Eye (tissue), 1 donor: Measurements from ENCODE around the gene KLHL17.
"Not testable (repeated sequence)": the region's sequence is repeated elsewhere in the genome, so short reads cannot be mapped to it uniquely, and the experiment has no call there.

Experiments
- DNase-seq: peaks from one replicate; pipeline ENCODE4 v3.0.0-alpha.2; 2015

Gene KLHL17

DNA sequence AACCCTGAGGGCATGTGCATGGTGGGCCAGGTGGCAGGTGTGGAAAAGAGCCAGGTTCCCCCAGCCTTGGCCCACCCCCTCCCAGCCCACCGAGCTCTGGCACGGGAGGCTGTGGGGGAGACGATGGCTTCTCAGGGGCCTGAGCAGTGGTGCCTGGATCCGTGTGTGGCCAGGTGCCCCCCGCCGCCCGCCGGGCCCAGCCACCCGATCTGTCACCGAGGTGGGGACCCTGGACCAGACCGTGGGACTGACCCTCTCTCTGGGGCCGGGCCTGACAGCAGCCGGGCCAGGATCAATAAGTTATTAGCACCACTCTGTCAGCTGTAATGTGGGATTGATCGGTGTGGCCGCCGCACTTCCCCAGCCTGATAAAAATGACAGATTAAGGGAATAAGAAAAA lies 22.9 kb upstream of the KLHL17 start:
- peak; percentile 24 for DNase-seq

DNA sequence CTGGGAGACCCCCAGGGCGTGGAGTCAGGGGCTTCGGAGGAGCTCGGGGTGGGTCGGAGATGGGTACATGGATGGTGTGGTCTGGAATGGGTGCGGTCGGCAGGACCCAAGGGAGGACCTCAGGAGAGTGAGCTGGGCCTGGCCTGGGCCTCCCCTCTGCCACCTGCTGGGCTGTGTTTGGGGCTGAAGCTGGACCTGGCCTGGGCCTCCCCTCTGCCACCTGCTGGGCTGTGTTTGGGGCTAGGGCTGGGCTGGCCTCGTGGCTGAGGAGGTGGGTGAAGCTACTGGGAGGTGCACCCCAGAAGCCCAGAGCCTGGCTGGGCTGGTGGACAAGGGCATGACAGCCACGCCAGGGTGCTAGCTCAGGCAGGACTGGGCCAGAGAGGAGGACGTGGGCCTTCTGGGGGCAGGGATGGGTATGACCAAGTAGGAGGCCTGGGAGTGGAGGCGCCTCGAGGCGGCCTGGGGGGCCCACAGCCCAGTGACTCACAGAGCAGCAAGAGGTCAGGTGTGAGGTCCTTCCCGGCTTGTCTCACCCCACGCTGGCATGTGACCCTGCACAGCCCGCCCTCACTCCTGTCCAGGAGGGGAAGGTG lies 22.2 kb upstream of the KLHL17 start:
- DNase-seq: peak; percentile 26

DNA sequence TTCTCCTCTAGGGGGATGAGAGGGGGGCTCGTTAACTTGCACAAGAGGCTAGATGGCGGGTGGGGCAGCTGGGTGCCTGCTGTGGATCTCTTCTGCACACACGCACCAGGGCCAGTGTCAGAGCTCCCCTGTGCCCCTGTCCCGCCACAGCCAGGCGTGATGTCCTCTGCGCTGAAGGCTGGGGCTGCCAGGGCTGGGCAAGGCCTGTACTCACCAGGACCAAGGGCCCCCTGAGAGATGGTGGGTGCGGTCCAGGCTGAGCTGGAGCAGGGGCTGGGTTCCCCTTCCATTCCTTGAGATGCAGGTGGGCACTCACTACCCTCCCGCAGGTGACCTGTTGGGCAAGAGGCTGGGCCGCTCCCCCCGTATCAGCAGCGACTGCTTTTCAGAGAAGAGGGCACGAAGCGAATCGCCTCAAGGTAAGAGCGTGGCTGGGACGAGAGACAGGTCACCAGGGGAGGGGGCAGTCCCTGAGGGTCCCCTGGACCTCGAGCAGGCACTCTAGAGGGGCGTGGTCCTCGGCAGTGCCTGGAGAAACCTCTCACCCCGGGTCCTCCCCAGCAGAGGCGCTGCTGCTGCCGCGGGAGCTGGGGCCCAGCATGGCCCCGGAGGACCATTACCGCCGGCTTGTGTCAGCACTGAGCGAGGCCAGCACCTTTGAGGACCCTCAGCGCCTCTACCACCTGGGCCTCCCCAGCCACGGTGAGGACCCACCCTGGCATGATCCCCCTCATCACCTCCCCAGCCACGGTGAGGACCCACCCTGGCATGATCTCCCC lies 21.5 kb upstream of the KLHL17 start:
- peak; percentile 45 for DNase-seq

DNA sequence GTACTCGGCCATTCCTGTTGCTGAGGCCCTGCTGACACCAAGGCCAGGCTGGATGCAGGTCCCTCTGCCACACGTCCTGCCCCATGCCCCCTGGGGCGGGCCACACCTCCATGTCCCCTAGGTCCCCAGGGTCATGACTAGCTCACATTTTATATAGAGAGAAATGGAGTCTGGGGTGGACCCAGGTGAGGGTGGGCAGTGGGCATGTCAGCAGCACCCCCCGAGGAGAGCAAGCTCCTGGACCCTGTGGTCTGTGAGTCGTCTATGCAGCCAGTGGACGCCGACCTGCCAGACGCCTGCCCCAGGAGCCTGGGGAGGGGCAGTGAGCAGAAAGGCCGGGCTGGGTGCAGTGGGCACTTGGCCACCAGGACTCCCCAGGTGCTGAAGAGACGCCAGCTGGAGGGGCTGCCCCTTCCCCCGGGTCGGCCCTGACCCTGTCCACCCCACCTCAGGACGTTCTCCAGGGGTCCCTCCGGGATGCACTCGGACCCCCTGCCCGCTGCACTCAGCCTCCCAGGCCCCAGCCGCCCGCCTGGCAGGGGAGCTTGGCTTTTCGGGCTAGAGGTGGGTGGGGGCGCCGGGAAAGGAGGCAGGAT lies 20.8 kb upstream of the KLHL17 start:
- peak; percentile 42 for DNase-seq

DNA sequence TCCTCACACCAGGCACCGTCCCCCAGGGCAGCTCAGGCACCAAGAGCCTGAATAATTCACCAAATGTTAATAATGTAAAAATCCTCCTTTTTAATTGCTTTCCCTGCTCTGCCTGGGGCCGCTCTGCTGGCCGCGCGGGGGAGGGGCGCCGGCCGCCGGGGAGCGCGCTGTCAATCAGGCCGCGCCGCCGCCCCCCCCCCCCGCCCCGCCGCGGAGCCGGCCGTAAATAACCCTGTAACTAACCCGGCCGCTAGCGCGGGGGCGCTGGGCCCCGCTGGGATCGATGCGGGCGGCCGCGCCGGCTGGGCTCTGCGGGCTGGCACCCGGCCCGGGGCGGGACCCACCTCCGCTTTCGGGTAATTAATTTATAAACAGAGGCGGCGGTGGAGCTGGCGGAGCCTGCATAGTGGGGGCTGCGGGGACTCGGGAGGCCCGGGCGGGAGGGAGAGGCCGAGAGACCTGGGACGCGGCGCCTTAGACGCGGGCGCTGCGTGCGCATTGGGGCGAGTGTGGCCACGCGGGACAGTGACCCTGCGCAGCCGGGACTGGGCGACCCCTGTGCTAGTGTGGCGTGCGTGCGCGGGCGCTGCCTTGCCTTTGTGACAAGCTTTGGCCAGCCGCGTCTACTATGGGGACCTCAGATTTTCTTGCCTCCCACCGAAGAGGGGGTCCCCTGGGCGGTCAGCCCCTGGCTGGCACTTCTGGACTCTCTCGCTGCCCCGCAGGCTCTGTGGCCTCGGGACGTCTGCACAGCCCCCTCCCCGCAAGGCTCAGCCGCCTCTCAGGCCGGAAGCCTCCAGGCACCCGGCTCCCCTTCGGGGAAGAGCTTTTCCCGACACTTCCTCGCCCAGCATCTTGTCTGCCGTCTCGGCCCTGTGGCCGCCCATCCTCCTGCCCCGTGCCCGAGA lies 20.0 kb upstream of the KLHL17 start:
- DNase-seq: peak; percentile 87

DNA sequence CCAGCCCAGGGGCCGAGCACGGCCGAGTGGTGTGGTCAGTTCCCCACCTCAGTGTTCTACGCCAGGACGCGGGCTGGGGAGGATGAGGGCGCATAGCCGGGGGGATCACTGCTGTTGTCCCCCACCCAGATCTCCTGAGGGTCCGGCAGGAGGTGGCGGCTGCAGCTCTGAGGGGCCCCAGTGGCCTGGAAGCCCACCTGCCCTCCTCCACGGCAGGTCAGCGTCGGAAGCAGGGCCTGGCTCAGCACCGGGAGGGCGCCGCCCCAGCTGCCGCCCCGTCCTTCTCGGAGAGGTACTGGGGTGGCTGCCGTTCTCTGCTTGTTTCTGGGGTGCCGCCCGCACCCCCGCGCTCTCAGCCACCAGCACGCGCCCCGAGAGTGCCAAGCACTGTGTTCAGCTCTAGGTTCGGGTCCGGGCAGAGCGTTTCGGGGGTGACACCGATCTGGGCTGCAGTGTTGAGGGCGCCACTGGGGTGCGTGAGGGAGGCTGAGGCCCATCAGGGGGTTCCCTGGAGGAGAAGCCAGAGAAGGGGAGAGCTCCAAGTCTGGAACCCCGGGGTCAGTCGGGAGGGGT lies 19.3 kb upstream of the KLHL17 start:
- no peak for DNase-seq

DNA sequence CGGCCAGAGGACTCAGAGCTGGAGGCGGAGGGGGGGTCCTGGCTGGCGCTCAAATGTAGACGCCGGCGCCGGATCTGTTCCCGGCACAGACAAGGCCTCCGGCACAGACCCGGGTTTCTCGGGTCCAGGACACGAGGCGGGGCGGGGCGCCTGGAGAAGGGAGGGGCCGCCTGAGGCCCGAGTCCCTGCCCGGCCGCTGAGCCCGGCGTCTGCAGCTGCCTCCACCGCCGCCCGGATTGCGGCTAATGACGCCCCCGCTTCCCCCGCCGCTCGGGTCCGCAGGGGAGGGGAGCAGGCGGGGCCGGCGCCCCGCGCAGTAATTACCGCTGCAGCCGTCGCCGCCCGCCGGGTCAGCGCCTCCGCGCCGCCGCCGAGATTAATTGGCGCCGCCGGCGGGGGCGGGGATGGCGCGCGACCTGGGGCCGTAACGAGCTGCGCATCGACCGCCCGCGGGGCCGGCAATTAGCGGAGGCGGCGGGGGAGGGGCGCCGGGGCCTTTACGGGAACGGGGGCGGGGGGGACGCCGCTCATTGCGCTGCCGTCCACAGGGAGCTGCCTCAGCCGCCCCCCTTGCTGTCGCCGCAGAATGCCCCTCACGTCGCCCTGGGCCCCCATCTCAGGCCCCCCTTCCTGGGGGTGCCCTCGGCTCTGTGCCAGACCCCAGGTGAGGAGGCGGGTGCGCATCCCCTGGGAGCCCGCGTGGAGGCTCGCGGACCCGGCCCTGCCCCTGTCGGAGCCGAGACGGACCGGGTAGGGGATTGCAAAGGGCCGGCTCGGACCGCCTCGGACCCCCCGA lies 18.6 kb upstream of the KLHL17 start:
- peak; percentile 94 for DNase-seq

DNA sequence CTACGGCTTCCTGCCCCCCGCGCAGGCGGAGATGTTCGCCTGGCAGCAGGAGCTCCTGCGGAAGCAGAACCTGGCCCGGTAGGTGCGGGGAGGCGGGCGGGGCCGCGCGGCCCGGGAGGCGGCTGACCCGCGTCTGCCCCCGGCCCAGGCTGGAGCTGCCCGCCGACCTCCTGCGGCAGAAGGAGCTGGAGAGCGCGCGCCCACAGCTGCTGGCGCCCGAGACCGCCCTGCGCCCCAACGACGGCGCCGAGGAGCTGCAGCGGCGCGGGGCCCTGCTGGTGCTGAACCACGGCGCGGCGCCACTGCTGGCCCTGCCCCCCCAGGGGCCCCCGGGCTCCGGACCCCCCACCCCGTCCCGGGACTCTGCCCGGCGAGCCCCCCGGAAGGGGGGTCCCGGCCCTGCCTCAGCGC lies 18.0 kb upstream of the KLHL17 start:
- peak; percentile 75 for DNase-seq

DNA sequence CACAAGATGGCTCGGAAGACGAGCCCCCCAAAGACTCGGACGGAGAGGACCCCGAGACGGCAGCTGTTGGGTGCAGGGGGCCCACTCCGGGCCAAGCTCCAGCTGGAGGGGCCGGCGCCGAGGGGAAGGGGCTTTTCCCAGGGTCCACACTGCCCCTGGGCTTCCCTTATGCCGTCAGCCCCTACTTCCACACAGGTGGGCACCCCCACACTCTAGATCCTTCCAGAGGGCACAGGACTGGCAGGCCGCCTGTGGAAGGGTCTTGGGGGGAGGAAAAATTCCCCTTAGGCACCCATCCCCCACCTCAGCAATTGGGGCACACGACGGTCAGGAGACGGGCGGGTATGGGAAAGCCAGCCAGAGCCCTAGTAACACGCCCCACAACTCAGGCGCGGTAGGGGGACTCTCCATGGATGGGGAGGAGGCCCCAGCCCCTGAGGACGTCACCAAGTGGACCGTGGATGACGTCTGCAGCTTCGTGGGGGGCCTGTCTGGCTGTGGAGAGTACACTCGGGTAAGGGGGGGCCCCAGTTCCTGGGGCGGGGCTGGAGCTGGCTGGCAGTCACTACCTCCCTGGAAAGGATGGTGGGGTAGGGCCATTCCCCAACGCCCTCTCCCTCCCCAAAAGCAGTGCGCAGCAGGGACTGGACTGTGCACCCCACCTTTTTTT lies 17.4 kb upstream of the KLHL17 start:
- peak; percentile 60 for DNase-seq

DNA sequence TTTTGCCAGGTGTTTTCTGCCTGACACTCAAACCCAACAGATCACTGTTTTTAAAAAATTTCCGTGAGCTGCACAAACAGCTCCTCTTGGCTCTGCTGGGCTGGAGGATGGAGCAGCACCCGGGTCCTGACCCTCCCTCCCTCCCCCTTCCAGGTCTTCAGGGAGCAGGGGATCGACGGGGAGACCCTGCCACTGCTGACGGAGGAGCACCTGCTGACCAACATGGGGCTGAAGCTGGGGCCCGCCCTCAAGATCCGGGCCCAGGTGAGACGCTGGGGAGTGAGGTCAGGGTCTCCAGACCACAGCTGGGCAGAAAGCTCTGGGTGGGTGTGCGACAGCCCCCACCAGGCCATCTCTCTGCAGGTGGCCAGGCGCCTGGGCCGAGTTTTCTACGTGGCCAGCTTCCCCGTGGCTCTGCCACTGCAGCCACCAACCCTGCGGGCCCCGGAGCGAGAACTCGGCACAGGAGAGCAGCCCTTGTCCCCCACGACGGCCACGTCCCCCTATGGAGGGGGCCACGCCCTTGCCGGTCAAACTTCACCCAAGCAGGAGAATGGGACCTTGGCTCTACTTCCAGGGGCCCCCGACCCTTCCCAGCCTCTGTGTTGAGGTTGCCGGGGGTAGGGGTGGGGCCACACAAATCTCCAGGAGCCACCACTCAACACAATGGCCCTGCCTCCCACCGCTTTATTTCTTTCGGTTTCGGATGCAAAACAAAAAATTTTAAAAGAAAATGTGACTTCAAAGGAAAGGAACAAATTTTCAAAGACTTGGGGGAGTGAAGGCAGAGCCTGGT lies 16.6 kb upstream of the KLHL17 start:
- DNase-seq: no peak

DNA sequence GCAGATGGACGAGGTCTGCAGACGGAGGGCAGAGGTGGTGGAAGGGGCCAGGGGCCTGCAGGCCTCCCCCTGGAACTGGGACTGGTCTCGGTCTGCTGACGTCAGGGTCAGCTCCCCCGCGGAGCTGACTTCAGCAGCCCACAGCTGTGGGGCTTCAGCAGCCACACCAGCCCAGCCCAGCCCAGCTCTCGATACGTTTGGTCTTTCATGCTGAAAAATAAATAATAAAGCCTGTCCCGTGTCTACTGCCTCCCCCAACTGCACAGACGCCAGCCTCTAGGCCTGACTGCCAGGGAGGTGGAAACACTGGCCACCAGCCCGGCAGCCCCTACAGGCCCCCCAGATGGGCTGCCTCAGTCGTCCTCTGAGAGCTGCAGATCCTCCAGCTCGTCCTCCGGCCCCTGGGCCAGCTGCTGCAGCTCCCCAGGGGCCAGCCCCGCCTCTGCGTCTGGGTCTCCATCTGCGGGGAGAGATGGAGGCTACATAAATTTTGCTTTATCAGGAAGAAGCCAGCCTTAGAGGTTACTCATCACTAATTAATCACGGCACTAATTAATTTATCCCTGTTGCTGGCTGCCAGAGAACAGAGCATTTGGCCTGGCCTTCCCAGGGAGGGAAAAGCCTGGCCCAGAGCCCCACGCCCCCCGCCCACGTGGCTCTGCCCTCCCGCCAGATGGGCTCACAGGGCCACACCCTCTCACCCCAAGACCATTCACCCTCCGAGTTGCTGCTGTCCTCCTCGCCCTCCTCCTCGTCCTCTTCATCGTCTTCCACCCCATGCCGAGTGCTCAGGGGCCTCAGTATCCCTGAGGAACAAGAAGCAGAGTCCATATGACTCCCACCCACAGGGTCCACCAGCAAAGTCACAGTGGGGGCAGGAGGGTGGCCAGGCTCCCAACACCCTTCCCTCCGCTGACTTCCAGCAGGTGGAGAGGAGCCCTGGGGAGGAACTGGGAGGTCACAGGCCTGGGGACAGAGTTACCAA lies 15.8 kb upstream of the KLHL17 start:
- peak; percentile 76 for DNase-seq

DNA sequence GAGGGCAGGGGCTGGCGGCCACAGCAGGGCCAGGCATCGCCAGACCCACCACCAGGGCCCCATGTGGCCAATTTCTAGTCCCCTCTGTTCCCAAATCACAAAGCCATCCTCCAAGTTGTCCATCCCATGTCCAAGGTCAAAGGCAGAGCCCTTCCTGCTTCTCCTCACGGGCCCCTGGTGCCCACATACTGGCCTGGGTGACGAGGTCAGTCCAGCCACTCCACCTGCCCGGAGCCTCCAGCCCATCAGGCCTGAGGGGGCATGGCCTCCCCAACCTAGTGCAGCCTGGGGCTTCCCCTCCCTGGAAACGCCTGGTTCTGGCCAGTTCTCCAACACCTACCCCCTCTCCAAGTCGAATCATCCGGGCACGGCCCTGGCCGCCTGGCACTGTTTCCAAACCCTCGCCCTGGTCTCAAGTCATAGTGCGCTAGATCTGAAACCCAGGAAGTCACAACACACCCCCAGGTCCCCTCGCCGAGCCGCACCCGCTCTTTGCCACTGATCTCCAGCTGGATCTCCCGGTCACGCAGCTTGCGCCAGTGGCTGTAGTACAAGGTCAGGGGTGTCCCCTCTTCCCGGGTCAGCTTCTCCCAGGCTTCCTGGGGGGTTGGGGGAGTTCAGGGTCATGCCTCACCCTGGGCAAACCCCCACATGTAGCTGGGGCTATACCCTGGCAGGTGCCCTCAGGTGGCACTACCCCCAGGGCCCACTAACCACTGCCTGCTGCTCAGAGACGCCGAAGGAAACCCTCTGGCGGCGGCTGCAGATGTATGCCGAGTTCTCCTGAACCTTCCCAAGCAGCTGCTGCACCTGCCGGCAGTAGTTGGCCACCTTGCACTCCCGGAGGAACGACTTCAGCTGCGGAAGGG lies 14.5 kb upstream of the KLHL17 start:
- no peak for DNase-seq

DNA sequence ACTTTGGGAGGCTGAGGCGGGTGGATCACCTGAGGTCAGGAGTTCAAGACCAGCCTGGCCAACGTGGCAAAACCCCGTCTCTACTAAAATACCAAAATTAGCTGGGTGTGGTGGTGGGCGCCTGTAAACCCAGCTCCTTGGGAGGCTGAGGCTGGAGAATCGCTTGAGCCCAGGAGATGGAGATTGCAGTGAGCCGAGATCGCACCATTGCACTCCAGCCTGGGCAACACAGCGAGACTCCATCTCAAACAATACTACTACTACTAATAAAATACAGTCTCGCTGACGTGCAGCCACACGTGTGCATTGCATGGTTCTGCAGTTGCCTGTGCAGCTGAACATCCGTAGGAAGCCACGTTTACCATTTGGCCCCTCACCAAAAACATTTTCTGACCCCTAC lies 13.6 kb upstream of the KLHL17 start:
- DNase-seq: not testable (repeated sequence)

DNA sequence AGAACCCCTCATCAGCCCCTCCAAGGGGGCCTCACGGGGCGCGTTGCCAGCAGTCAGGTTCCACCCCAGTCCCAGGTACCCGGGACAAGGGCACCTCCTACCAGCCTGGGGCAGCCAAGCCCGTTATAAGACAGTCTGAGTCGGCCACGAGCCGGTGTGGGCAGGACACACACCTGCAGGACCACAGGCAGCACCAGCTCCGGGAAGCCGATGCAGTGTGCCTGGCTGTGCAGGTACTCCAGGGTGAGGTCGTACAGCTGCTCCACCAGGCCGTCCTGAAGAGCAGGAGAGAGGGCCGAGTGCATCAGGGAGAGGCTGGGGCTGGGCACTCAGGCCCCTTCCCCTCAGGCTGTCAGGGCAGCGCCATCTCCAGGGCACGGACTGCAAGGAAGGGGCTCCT lies 12.4 kb upstream of the KLHL17 start:
- DNase-seq: no peak

DNA sequence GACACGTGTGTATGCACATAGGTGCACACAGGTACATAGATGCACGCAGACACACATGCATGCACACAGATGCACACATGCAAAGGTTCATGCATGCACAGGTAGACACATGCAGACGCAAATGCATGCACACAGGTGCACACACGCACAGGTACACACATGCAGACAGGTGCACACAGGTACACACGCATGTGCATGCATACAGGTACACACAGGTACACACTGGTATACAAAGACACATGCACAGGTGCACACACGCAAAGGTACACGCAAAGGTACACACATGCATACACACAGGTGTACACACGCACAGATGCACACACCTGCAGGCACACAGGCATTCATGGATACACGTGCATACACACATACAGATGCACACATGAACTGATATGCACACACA lies 10.1 kb upstream of the KLHL17 start:
- DNase-seq: no peak

DNA sequence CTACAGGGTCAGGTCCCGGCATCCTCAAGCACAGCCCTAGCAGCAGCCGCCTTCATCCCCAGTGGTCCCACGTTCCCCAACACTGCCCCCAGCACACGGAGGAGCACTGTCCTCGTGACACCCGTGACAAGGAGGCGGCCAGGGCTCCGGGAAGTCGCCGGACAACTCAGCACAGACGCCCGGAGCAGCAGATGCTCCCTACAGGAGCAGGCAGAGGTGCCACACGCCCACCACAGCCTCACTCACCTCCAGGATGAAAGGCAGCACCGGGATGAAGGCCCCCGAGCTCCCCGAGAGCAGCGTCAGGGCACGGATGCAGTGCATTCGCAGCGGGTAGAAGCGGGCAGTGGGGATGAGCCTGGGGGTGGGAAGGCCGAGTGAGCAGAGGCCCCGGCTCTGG lies 9.5 kb upstream of the KLHL17 start:
- no peak for DNase-seq

DNA sequence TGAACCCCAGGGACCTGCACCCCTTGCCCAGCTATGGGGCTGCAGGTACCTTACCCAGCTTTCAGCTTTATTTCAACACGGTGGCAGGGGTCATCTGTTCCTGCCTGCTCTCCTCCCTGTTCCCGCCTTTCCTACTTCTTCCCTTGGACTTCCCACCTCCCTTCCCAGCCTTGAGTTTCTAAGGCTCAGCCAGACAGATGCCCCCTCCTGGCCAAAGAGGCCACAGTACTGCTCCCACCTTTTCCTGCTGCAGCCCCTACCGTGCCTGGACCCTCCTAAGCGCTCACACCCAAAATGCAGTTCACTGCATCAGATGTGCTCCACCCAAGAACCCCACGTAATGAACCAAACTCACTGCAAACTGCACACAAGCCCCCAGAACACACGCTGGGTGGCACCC lies 9.0 kb upstream of the KLHL17 start:
- no peak for DNase-seq

DNA sequence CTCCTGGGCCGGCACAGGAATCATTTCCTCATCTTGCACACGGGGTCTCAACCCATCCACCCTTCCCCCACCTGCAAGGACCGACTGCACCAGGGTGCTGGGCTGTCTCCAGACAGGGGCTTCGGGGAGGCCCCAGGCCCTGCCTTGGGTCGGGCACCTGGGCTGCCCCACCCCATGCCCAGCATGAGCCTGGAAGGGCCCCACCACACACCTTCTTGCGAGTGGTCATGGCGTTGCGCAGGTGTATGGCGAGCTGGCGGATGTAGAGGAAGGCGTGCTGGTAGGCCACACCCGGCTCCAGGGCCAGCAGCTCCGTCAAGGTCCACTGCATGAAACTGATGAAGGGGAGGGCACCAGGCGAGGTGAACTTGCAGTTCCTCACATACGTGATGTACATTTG lies 8.2 kb upstream of the KLHL17 start:
- no peak for DNase-seq
